Aorta (tissue), 5 donors: ENCODE measurements around the gene C1orf105. TPM values are rescaled to one million over a fixed set of nuclear protein-coding genes. Genes with fewer than 3 reads are reported as not detected.

ENCODE experiments used
- ATAC-seq: fragments of 200-7000 bp; cut with Tn5 transposase; one replicate; pipeline ENCODE4 v1.9.1; 2022; ENCODE audit warnings: moderate library complexity; ENCODE audit not compliant: low FRiP score
- DNase-seq, 2 donors: peaks; one replicate each; pipeline ENCODE4 v3.0.0-alpha.2; 2020
- H3K27ac ChIP-seq, 2 donors: one replicate each; pipeline ENCODE4 v1.5.1; 2013; ENCODE audit warnings: low read length in 2 of 2, mild to moderate bottlenecking in 2 of 2, moderate library complexity in 2 of 2, control low read depth in 1 of 2, inconsistent platforms in 1 of 2, low read depth in 1 of 2
- H3K27me3 ChIP-seq, 2 donors: one replicate each; pipeline ENCODE4 v1.6.1; 2013; ENCODE audit warnings: control low read depth in 1 of 2, low read length in 1 of 2, mild to moderate bottlenecking in 1 of 2, moderate library complexity in 1 of 2; ENCODE audit not compliant: insufficient read depth in 2 of 2, control insufficient read depth in 1 of 2
- H3K36me3 ChIP-seq, 2 donors: one replicate each; pipeline ENCODE4 v1.6.1; 2013; ENCODE audit warnings: control low read depth in 1 of 2, low read length in 1 of 2, mild to moderate bottlenecking in 1 of 2; ENCODE audit not compliant: insufficient read depth in 2 of 2, control insufficient read depth in 1 of 2
- H3K4me1 ChIP-seq, 2 donors: one replicate each; pipeline ENCODE4 v1.6.1; 2013; ENCODE audit warnings: low read length in 2 of 2, control low read depth in 1 of 2, mild to moderate bottlenecking in 1 of 2, moderate library complexity in 1 of 2; ENCODE audit not compliant: insufficient read depth in 2 of 2, control insufficient read depth in 1 of 2
- H3K4me3 ChIP-seq, 2 donors: one replicate each; pipeline ENCODE4 v1.5.1; 2013; ENCODE audit warnings: low read length in 2 of 2, control low read depth in 1 of 2, mild to moderate bottlenecking in 1 of 2
- H3K9me3 ChIP-seq: one replicate; pipeline ENCODE4 v1.6.1; 2013; ENCODE audit warnings: mild to moderate bottlenecking, low read length; ENCODE audit not compliant: control insufficient read depth
- WGBS, 2 donors: extraction: QIAGEN DNeasy Blood & Tissue Kit; methylation state at CpG; one replicate each; pipeline ENCODE4 v1.1.7; 2013; 5-methylcytosine and 5-hydroxymethylcytosine counted together
- intact Hi-C, 2 donors: fragments of 100-400 bp; cut with DNase I; formaldehyde crosslinking; loops; one replicate each; pipeline versions ENCODE4 v1.14.2 to v1.15.0; 2022
- polyA plus RNA-seq, 2 donors: library from polyadenylated mRNA; stranded (reverse); fragments of 200-250 nt; gene quantifications; one replicate each; pipeline ENCODE4 v1.2.3, GENCODE V29; 2013
- total RNA-seq, 2 donors: library from RNA; stranded (reverse); fragmentation: NEBNext Ultra II Directional; extraction: Animal tissue kit (Norgen Biotek cat#: 25700); gene quantifications; one replicate each; pipeline ENCODE4 v1.2.1, GENCODE V29; 2021
- donor health status: healthy with polysubstance abuse.
- donor health status: Bipolar disorder and iron deficiency.
- donor health status: DM: no; HTN: no; CAD: no.
- donor health status: DM: no; HTN: no; CAD: no.
- donor health status: DM: yes; HTN: yes; CAD: no.

C1orf105 gene
- total and polyA plus RNA-seq, 4 donors = not detected

DNA sequence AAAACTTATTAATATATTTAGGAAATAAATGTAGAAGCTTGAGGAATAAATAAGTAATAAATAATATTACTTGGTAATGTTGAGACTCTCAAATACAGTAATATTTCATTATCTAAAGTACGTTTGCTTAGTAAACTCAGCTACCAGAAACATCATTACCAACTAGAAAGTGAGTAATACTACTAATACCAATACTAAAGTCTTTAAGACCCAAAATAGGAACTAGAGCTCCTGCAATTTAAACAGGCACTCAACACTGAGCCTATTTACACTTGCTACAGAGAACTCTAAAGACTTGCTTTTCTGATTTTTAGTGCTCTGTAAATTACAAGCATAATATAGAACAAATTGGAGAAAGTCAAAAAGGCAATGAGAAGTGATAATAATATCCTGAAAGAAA, 13.5 kb upstream of the C1orf105 start:
- intact Hi-C loops = no loop called here
- Histone ChIP-seq H3K27ac (no peak overlapping the region), H3K36me3 (no peaks in the 10 kb centered on the region), H3K4me3 (no peak overlapping the region), H3K9me3 (no peaks in the 10 kb centered on the region), H3K27me3 (no peaks in the 10 kb centered on the region), H3K4me1 (peaks cover 0 to 7% of the 10 kb centered on the region in 2 donors)
- WGBS, 2 donors = 91 to 96% methylated on average over 1 of the region's 1 CpG
- ATAC-seq = no peak
- no peak for DNase-seq

DNA sequence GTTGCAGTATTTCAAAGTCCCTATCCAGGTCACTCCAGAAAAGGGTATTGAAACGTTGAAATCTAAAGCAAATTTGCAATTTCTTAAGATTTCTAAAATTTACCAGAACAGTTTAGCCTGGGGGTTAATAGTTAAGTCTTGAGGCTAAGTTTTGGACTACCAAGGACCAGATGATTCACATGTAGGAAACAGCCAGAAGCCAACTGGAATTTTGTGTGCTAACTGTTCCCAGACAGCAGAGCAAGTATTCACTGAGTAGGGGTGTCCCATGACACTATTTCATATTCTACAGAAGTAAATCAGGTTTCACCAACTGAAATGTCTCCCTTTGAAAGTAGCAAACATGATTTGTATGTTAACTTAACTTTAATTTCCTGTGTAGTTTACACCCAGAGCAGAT, 11.5 kb upstream of the C1orf105 start:
- no peak for DNase-seq
- H3K36me3 ChIP-seq = no peaks in the 10 kb centered on the region
- no peak overlapping the region for H3K4me3 ChIP-seq
- 84 to 87% methylated on average over 1 of the region's 1 CpG for WGBS, 2 donors
- no peak overlapping the region for H3K27ac ChIP-seq
- no peaks in the 10 kb centered on the region for H3K27me3 ChIP-seq
- H3K9me3 ChIP-seq = no peaks in the 10 kb centered on the region
- no peak for ATAC-seq
- intact Hi-C loops = no loop called here
- H3K4me1 ChIP-seq = no peaks in the 10 kb centered on the region

GRCh38 chr1:172410027-172410426, 10.5 kb upstream of the C1orf105 start:
- no peaks in the 10 kb centered on the region for H3K9me3 ChIP-seq
- ATAC-seq = no peak
- H3K27ac ChIP-seq = no peak overlapping the region
- intact Hi-C loops = no loop called here
- WGBS, 2 donors = 71 to 80% methylated on average over 1 of the region's 1 CpG
- H3K4me1 ChIP-seq = no peaks in the 10 kb centered on the region
- no peak overlapping the region for H3K4me3 ChIP-seq
- no peak for DNase-seq
- no peaks in the 10 kb centered on the region for H3K27me3 ChIP-seq
- no peaks in the 10 kb centered on the region for H3K36me3 ChIP-seq

- 93 to 97% methylated on average over 2 of the region's 2 CpGs for WGBS, 2 donors
- Histone ChIP-seq H3K4me3 (no peak overlapping the region), H3K27ac (no peak overlapping the region), H3K9me3 (no peaks in the 10 kb centered on the region), H3K27me3 (no peaks in the 10 kb centered on the region), H3K36me3 (no peaks in the 10 kb centered on the region), H3K4me1 (no peaks in the 10 kb centered on the region)
- DNase-seq (no peak), ATAC-seq (no peak)
- intact Hi-C loops = no loop called here
Observed at GRCh38 chr1:172411791-172412338, 8.6 kb upstream of the C1orf105 start.

DNA sequence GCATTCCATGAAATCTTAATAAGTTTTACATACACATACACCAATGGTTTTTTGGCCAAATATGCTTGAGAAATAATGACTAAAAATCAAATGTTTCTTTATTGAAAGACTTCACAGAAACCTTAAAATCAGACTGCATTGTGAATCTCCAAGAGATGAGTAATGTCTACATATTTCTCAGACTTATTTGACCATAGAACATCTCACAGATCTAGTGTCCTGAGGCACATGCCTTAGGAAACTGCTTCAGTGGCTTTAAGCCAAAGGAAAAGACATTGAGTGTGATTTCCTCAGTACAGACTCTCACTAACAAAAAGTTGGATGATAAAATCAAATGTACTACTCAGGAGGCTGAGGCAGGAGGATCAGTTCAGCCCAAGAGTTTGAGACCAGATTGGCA, 6.2 kb upstream of the C1orf105 start:
- intact Hi-C loops = no loop called here
- H3K4me3 ChIP-seq = no peak overlapping the region
- no peaks in the 10 kb centered on the region for H3K36me3 ChIP-seq
- ATAC-seq (no peak), DNase-seq (no peak)
- H3K9me3 ChIP-seq = no peaks in the 10 kb centered on the region
- no peaks in the 10 kb centered on the region for H3K4me1 ChIP-seq
- H3K27me3 ChIP-seq = no peaks in the 10 kb centered on the region
- H3K27ac ChIP-seq = no peak overlapping the region

DNA sequence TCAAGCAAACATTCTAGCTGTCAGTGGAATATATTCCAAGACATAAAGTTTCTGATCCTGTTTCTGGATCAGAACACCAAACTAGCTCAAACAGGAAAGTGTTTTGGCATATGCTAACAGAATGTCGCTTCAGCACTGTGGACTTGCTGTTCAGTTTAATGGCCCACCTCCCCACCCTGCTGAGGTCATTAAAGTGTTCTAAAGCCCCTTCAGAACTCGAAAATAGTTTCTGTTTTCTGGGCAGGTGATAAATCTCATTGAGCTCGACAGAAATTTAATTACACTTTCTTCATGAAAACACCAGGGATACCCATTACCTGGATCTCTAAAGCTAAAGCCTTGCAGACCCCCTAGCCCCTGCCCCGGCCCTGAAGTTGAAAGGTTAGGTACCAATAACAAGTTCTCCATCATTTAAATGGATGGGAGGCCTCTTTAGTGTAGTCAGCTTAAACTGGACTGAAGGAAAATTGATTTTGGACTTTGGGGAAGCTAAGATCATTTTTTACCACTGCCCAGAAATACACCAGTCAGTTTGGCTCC, 3.9 kb upstream of the C1orf105 start:
- intact Hi-C loops = no loop called here
- no peak overlapping the region for H3K4me3 ChIP-seq
- H3K4me1 ChIP-seq = no peaks in the 10 kb centered on the region
- ATAC-seq (no peak), DNase-seq (no peak)
- H3K36me3 ChIP-seq = no peaks in the 10 kb centered on the region
- H3K27ac ChIP-seq = no peak overlapping the region
- 61 to 70% methylated on average over 4 of the region's 4 CpGs for WGBS, 2 donors
- no peaks in the 10 kb centered on the region for H3K9me3 ChIP-seq
- no peaks in the 10 kb centered on the region for H3K27me3 ChIP-seq

DNA sequence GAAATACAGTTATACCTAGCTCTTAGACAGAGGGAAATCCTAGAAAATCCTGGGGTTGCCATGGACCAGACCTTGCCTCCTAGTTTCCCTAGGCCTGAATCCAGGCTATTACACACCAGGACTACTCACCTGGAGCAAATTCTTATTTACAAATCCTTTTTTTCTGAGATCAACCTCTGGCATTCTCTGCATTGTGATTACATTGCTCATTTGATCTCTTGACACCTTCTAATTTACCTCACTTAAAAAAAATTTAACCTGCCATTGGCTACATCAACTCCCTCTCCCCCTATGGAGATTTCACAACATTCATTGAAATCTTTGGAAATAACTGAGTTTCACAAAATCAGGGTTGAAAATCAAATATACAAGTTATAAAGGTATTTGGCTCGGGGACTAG, 2.9 kb upstream of the C1orf105 start:
- Histone ChIP-seq H3K27me3 (no peaks in the 10 kb centered on the region), H3K9me3 (no peaks in the 10 kb centered on the region), H3K36me3 (no peaks in the 10 kb centered on the region), H3K4me1 (no peaks in the 10 kb centered on the region), H3K27ac (no peak overlapping the region), H3K4me3 (no peak overlapping the region)
- no peak for ATAC-seq
- intact Hi-C loops = no loop called here
- no peak for DNase-seq
- WGBS, 2 donors = 95 to 98% methylated on average over 1 of the region's 1 CpG

- Histone ChIP-seq H3K36me3 (no peaks in the 10 kb centered on the region), H3K27ac (peak overlapping the region in 1 of 2 donors; percentile 41), H3K9me3 (no peaks in the 10 kb centered on the region), H3K4me1 (peaks cover 0 to under 1% of the 10 kb centered on the region in 2 donors), H3K27me3 (no peaks in the 10 kb centered on the region), H3K4me3 (no peak overlapping the region)
- peak in 1 of 2 donors; percentile 66 for DNase-seq
- ATAC-seq = peak; percentile 64
- 14 to 15% methylated on average over 5 of the region's 5 CpGs for WGBS, 2 donors
- intact Hi-C loops = no loop called here
Observed at GRCh38 chr1:172421974-172422604, 1.6 kb downstream of the C1orf105 start.

DNA sequence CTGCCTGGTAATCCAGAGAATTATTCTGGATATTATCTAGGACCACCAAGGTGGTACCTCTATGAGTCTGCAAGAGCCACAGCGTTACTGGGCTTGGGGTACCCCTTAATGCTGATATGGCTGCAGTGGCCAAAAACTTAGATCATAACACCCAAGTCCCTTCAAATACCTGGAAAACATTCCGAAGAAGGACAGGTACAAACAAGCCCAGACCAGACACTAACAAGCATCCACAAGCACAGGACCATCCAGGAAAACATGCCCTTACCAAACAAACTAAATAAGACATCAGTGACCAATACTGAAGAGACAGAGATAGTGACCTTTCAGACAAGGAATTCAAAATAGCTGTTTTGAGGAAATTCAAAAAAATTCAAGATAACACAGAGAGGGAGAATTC, 2.9 kb downstream of the C1orf105 start:
- H3K9me3 ChIP-seq = no peaks in the 10 kb centered on the region
- H3K36me3 ChIP-seq = no peaks in the 10 kb centered on the region
- H3K4me3 ChIP-seq = no peak overlapping the region
- H3K4me1 ChIP-seq = peaks cover 0 to 2% of the 10 kb centered on the region in 2 donors
- H3K27me3 ChIP-seq = no peaks in the 10 kb centered on the region
- 98% methylated on average over 2 of the region's 2 CpGs for WGBS, 2 donors
- ATAC-seq (no peak), DNase-seq (no peak)
- no peak overlapping the region for H3K27ac ChIP-seq
- intact Hi-C loops = no loop called here
